ENCODE measurements around the gene XCR1.

DNA sequence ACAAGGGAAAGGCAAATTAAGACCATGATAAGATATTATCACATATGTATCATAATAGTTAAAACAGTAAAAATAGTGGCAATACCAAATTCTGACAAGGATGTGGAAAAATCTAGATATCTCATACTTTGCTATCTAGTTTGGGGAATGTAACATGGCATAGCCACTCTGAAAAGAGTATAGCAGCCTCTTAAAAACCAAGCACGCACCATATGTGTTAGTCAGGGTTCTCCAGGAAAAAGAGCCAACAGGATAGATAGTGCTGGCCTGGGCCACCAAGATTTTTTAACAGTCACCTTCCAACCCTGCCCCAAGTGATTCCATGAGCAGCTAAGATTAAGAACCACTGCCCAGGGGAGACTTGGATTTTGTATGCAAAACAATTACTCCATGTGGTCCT is 48.5 kb upstream of the XCR1 start:
- TF ChIP-seq CTBP1 (IDR thresholded peaks at IDR 0.05; ENCODE audit: borderline replicate concordance) (no peak), ZNF384 (IDR thresholded peaks at IDR 0.05) (no peak), SUZ12 (IDR thresholded peaks at IDR 0.05) (no peak), FOXK2 (IDR thresholded peaks at IDR 0.05) (no peak), SP1 (IDR thresholded peaks at IDR 0.05) (no peak)
- TF ChIP-seq, protein P1, sequence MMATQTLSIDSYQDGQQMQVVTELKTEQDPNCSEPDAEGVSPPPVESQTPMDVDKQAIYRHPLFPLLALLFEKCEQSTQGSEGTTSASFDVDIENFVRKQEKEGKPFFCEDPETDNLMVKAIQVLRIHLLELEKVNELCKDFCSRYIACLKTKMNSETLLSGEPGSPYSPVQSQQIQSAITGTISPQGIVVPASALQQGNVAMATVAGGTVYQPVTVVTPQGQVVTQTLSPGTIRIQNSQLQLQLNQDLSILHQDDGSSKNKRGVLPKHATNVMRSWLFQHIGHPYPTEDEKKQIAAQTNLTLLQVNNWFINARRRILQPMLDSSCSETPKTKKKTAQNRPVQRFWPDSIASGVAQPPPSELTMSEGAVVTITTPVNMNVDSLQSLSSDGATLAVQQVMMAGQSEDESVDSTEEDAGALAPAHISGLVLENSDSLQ (IDR thresholded peaks at IDR 0.05), result no peak
